Dendritic cell treated with granulocyte-macrophage colony-stimulating factor and Interleukin-4, amounts not matched to agents 40 ng/mL and 50 ng/mL, for 4 days (primary cell): ENCODE measurements around the gene SPC24.
"Not testable (repeated sequence)": the region's sequence is repeated elsewhere in the genome, so short reads cannot be mapped to it uniquely, and the experiment has no call there.

Experiments
- H3K27ac Mint-ChIP-seq: one replicate; pipeline ENCODE4 v1.8.0; 2022; ENCODE audit warnings: mild to moderate bottlenecking, mixed read lengths
- H3K27me3 Mint-ChIP-seq: one replicate; pipeline ENCODE4 v1.8.0; 2022; ENCODE audit warnings: mild to moderate bottlenecking, mixed read lengths
- H3K36me3 Mint-ChIP-seq: one replicate; pipeline ENCODE4 v1.8.0; 2022; ENCODE audit warnings: low read depth, mixed read lengths
- H3K4me1 Mint-ChIP-seq: one replicate; pipeline ENCODE4 v1.8.0; 2022; ENCODE audit warnings: low read depth, mixed read lengths
- H3K4me3 Mint-ChIP-seq: one replicate; pipeline ENCODE4 v1.8.0; 2022; ENCODE audit warnings: mild to moderate bottlenecking, moderate library complexity, mixed read lengths
- H3K9me3 Mint-ChIP-seq: one replicate; pipeline ENCODE4 v1.8.0; 2022; ENCODE audit warnings: mixed read lengths
- intact Hi-C: fragments of 100-400 bp; cut with micrococcal nuclease; formaldehyde crosslinking; loops from one replicate; pipeline ENCODE4 v1.15.0; 2022

The SPC24 gene

DNA sequence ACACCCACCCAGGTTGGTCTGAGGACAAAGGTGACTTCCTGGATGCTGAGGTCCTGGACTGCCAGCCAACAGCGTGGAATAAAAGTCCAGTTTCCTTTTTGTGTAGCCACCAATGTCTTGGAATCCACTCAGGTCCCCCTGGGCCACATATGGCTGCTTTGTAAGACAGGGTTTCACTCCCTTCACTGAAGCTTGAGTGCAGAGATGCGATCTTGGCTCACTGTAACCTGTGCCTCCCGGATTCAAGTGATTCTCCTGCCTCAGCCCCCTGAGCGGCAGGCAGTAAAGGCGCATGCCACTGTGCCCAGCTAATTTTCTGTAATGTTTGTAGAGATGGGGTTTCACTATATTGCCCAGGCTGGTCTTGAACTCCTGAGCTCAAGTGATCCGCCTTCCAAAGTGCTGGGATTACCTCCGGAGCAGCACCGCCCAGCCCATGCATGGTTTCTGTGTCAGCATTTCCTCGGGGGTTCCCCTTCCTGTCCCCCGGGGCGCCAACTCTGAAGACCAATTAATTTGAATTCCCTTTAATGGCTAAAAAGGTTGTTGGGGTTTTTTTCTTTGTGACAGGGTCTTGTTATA, 24.2 kb upstream of the SPC24 start:
- Mint-ChIP-seq H3K9me3 (no peaks in the 10 kb centered on the region), H3K36me3 (no peaks in the 10 kb centered on the region), H3K27ac (no peak overlapping the region), H3K4me3 (no peak overlapping the region), H3K27me3 (no peaks in the 10 kb centered on the region), H3K4me1 (peaks cover 19% of the 10 kb centered on the region)
- intact Hi-C loops: no loop called here

DNA sequence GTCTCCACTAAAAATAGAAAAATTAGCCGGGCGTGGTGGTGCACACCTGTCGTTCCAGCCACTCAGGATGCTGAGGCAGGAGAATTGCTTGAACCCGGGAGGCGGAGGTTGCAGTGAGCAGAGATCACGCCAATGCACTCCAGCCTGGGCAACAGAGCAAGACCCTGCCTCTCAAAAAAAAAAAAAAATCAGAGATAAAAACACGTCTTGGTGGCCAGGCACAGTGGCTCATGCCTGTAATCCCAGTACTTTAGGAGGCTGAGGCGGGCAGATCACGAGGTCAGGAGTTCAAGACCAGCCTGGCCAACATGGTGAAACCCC, 23.5 kb upstream of the SPC24 start:
- peaks cover 19% of the 10 kb centered on the region for H3K4me1 Mint-ChIP-seq
- H3K36me3 Mint-ChIP-seq, H3K27ac Mint-ChIP-seq, H3K27me3 Mint-ChIP-seq, intact Hi-C loops, H3K9me3 Mint-ChIP-seq, H3K4me3 Mint-ChIP-seq: not testable (repeated sequence)

DNA sequence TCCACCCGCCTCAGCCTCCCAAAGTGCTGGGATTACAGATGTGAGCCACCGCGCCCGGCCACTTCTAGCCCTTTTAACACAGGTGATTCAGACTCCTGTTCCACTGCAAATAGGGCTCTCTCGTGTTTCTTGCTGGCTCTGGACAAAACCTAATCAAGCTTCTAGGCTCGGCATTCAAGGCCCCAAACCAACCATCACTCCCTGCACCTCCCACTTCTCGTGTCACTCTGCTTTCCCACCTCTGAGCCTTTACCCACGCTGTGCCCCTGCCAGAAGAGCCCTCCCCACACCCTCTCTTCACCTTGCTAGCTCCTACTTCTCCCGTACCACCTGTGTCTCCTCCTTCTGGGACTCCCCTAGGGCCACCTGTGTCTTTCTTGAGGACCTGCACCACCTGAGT, 22.0 kb upstream of the SPC24 start:
- no peaks in the 10 kb centered on the region for H3K9me3 Mint-ChIP-seq
- H3K36me3 Mint-ChIP-seq: no peaks in the 10 kb centered on the region
- no peaks in the 10 kb centered on the region for H3K27me3 Mint-ChIP-seq
- H3K27ac Mint-ChIP-seq: no peak overlapping the region
- peaks cover 19% of the 10 kb centered on the region for H3K4me1 Mint-ChIP-seq
- no peak overlapping the region for H3K4me3 Mint-ChIP-seq
- intact Hi-C loops: no loop called here

DNA sequence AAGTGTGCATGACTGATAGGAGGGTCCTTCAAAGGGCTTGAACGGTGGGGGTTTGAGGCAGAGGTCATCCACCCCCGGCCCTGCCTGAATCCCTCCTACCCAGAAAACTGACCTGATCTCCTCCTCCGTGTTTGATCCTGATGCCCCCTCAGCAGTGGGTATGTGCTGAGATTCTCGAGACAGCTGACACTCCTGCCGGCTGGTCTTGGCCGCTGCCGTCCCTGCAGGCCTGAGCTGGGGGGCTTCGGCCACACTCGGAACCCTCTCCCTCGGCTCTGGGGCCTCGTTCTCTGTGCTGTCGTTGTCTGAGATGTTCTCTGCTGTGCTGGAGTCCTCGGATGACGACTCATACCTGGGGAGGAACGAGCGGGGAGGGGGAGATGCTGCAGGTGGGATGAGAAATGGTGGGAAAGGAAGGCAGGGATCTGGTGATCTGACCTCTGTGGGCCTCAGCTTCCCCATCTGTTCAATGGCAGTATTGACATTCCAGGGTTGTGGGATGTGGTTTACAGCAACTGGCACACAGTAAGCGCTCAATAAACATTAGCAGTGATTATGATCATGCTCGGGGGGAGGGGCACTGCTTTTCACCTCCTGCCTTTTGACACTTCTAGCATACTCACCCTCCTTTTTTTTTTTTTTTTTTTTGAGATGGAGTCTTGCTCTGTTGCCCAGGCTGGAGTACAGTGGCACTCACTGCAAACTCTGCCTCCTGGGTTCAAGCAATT, 21.0 kb upstream of the SPC24 start:
- peaks cover 19% of the 10 kb centered on the region for H3K4me1 Mint-ChIP-seq
- H3K27ac Mint-ChIP-seq: no peak overlapping the region
- H3K9me3 Mint-ChIP-seq: no peaks in the 10 kb centered on the region
- no peaks in the 10 kb centered on the region for H3K27me3 Mint-ChIP-seq
- H3K36me3 Mint-ChIP-seq: no peaks in the 10 kb centered on the region
- intact Hi-C loops: no loop called here
- H3K4me3 Mint-ChIP-seq: no peak overlapping the region

DNA sequence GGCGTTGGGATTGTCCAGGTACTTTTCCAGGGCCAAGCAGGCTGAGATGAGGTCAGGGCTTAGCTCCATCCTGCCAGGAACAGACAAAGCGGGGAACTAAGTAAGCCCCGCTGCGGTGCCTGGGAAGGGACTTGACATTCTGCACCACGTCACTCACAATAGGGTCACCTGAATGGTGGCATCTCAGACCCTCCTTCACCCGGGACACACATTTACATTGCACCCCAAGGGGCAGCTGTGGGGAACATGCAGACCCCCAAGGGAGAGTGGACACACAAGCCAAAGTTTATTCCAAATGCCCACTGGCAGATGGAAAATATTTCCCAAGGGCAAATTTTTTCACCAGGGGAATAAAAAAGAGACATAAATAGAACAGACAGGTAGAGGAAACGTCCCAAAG, 20.3 kb upstream of the SPC24 start:
- no peak overlapping the region for H3K4me3 Mint-ChIP-seq
- intact Hi-C loops: no loop called here
- H3K27ac Mint-ChIP-seq: no peak overlapping the region
- no peaks in the 10 kb centered on the region for H3K36me3 Mint-ChIP-seq
- H3K4me1 Mint-ChIP-seq: peaks cover 13% of the 10 kb centered on the region
- H3K27me3 Mint-ChIP-seq: no peaks in the 10 kb centered on the region
- H3K9me3 Mint-ChIP-seq: no peaks in the 10 kb centered on the region

DNA sequence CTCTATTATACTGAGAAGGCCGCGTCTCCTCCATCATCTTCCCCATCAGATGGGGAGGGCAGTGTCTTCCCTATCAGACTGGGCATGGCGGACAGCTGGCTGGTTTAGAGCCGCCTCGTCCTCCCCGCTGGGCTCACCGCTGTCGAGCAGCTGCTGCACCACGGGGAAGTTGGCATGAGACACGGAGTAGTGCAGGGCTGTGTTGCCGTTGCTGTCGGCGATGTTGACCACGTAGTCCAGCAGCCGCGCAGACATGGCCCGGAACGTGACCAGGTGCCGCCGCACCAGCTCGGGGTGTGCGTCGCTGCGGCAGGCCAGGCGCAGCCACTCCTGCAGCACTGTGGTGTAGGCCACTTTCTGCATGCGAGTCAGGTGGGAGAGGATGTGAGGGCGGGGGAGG, 18.8 kb upstream of the SPC24 start:
- no peaks in the 10 kb centered on the region for H3K9me3 Mint-ChIP-seq
- no peaks in the 10 kb centered on the region for H3K36me3 Mint-ChIP-seq
- H3K4me3 Mint-ChIP-seq: no peak overlapping the region
- H3K27me3 Mint-ChIP-seq: no peaks in the 10 kb centered on the region
- intact Hi-C loops: no loop called here
- no peak overlapping the region for H3K27ac Mint-ChIP-seq
- H3K4me1 Mint-ChIP-seq: peaks cover 1% of the 10 kb centered on the region

DNA sequence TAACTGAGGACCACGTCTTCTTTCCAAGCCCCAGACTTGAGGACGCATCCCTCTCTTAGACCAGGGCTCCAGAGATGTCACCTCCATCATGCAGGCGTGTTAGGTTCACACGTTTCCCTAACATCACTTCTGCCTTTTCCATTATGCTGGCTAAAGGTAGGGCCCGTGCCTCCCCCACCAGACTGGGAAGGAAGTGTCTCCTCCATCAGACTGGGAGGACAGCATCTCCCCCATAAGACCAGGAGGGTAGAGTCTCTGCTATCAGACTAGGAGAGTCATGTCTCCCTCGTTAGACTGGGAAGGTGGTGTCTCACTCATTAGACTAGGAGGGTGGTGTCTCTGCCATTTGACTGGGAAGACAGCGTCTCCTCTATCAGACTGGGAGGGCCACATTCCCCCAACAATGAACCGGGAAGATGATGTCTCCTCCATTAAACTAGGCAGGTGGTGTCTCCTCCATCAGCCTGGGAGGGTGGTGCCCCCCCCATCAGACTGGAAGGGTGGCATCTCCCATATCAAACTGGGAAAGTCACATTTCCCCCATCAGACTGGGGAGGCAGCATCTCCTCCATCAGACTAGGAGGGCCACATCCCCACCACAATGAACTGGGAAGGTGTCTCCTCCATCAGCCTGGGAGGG, 18.1 kb upstream of the SPC24 start:
- Mint-ChIP-seq H3K4me3 (no peak overlapping the region), H3K9me3 (no peaks in the 10 kb centered on the region), H3K27ac (no peak overlapping the region), H3K27me3 (no peaks in the 10 kb centered on the region), H3K36me3 (no peaks in the 10 kb centered on the region), H3K4me1 (no peaks in the 10 kb centered on the region)
- intact Hi-C loops: no loop called here

DNA sequence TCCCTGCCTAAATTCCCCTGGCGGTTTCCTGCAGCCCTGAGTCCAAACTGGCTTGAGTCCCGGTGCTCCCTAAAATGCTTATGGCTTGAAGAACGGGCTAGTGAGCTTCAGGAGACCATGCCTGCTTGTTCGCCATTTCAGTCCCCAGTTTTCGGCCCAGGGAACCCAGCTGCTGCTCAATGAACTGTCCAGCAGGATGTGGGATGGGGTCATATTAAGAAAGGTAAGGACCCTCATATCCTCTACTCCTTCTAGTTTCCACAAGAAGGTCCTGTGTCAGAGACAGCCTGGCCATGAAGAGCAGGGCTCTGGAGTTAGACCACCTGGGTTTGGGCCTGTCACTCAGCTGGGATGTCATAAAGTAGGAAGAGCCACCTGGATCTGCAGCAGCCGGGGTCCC, 17.0 kb upstream of the SPC24 start:
- no peaks in the 10 kb centered on the region for H3K27me3 Mint-ChIP-seq
- H3K4me3 Mint-ChIP-seq: no peak overlapping the region

DNA sequence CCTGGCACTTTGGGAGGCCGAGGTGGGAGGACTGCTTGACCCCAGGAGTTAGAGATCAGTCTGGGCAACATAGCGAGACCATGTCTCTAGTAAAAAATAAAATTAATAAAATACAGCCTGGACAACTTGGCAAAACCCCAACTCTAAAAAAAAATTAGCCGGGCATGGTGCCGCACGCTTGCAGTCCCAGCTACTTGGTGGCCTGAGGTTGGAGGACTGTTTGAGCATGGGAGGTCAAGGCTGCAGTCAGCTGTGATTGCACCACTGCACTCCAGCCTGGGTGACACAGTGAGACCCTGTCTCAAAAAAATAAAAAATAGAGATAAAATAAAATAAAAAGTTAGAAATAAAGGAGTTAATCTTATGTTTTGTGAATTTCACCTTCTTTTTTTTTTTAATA, 15.6 kb upstream of the SPC24 start:
- Mint-ChIP-seq H3K9me3 (no peaks in the 10 kb centered on the region), H3K36me3 (no peaks in the 10 kb centered on the region), H3K27ac (no peak overlapping the region), H3K27me3 (no peaks in the 10 kb centered on the region), H3K4me1 (no peaks in the 10 kb centered on the region), H3K4me3 (no peak overlapping the region)
- intact Hi-C loops: no loop called here

More for the DNA sequence above, 17.0 kb upstream of the SPC24 start:
- no peaks in the 10 kb centered on the region for H3K36me3 Mint-ChIP-seq
- H3K4me1 Mint-ChIP-seq: no peaks in the 10 kb centered on the region
- intact Hi-C loops: no loop called here
- H3K9me3 Mint-ChIP-seq: no peaks in the 10 kb centered on the region
- no peak overlapping the region for H3K27ac Mint-ChIP-seq

DNA sequence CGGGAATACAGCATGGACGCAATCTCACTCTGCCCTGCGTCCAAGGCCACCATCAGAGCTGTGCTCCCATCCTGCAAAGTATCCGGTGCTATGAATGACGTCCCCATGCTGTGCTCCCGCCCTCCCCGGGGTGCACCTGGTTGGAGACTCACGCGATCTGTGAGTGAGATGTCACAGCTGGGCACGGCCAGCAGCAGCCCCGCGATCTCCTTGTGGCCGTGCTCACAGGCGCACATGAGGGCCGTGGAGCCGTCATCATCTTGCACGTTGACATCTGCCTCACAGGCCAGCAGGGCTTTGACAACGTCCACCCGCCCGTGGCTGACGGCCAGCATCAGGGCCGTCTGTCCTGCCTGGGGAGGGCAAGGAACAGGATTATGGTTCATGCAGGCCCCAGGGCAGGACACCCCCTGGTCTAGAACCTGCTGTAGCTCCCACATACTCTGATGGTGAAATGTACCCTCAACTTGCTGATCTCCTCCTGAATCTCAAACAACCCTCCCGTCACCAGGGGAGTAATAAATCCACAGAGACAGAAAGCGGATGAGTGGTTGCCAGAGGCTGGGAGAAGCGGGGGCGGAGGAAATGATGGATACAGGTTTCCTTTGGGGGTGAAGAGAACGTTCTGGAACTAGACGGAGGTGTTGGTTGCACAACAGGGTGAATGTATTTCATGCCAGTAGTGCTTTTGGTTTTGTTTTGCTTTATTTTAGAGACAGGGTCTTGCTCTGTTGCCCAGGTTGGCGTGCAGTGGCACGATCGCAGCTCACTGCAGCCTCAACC, 14.5 kb upstream of the SPC24 start:
- H3K36me3 Mint-ChIP-seq: no peaks in the 10 kb centered on the region
- H3K27me3 Mint-ChIP-seq: no peaks in the 10 kb centered on the region
- H3K27ac Mint-ChIP-seq: no peak overlapping the region
- no peak overlapping the region for H3K4me3 Mint-ChIP-seq
- H3K9me3 Mint-ChIP-seq: no peaks in the 10 kb centered on the region
- intact Hi-C loops: no loop called here
- H3K4me1 Mint-ChIP-seq: no peaks in the 10 kb centered on the region

DNA sequence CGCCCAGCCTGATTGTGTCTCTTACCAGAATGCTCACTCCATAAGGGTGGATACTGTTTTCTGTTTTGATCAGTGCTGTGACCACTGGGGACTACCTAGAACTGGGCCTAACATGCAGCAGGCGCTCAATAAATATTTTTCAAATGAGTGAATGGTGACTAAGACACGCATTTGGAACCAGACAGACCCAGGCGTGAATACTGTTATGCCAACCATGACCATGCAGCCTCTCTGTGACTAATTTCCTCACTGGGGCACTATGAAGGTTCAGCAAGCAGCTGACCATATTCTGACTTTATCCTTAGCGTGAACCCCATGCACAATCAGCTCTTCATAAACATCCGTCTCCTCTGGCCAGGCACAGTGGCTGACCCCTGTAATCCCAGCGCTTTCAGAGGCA, 13.0 kb upstream of the SPC24 start:
- intact Hi-C loops: no loop called here
- no peak overlapping the region for H3K27ac Mint-ChIP-seq
- no peaks in the 10 kb centered on the region for H3K9me3 Mint-ChIP-seq
- no peaks in the 10 kb centered on the region for H3K4me1 Mint-ChIP-seq
- no peaks in the 10 kb centered on the region for H3K27me3 Mint-ChIP-seq
- no peaks in the 10 kb centered on the region for H3K36me3 Mint-ChIP-seq
- no peak overlapping the region for H3K4me3 Mint-ChIP-seq

DNA sequence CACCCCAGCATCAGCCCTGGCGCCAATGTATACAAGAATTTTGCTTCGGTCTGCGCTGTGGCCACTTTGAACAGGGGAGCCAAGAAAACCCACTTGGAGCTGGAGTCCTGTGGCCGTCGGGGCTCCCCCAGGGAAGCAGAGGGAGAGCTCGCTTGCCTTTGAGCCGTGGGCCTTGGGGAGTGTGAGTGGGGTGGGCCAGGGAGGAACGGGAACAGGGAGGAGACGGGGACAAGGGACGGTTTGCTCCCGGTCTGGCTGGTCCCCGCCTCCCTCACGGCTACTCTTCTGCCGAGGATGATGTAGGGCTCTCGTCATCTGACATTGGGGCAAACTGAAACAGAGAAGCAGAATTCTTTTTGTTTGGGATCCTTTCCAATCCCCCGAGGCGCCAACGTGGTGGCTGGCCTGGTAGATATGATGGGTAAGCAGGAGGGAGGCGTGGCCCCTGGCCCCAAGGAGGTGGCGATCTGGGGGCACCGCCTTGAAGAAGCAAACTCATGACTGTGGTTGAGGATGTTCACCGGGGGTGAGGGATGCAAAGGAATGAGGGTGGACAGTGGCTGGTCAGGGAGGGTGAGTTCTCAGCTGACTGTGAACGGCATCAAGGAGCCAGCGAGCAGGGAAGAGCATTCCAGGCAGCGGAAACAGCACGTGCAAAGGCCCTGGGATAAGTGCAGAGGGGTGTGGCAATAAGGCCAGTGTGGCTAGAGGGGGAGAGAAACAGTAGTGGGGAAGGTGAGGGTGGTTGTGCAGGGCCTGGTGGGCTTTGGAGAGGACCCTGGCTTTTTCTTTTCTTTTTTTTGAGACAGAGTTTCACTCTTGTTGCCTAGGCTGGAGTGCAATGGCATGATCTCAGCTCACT, 10.9 kb upstream of the SPC24 start:
- intact Hi-C loops: no loop called here
- Mint-ChIP-seq H3K27ac (no peak overlapping the region), H3K27me3 (no peaks in the 10 kb centered on the region), H3K4me3 (no peak overlapping the region), H3K9me3 (no peaks in the 10 kb centered on the region), H3K4me1 (no peaks in the 10 kb centered on the region), H3K36me3 (no peaks in the 10 kb centered on the region)

DNA sequence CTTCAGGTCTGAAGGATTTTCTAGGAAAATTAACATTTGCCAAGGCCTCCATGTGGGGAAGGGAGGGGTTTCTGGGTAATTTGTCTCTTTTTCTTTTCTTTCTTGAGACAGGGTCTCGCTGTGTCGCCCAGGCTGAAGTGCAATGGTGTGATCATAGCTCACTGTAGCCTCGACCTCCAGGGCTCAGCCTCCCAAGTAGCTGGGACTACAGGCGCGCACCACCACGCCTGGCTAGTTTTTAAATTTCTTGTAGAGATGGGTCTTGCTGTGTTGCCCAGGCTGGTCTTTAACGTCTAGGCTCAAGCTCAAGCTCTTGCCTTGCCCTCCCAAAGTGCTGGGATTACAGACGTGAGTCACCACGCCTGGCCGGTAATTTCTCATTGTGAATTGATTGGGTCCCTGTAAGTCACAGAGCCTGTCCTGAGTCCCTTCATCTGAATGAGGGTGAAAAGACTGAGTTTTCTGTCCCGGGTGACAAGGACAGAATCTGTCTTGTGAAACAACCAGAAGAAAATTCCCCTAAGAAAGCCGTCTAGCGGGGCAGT, 10.0 kb upstream of the SPC24 start:
- Mint-ChIP-seq H3K27me3 (no peaks in the 10 kb centered on the region), H3K9me3 (no peaks in the 10 kb centered on the region), H3K4me3 (no peak overlapping the region), H3K27ac (no peak overlapping the region), H3K36me3 (no peaks in the 10 kb centered on the region), H3K4me1 (no peaks in the 10 kb centered on the region)
- intact Hi-C loops: no loop called here
